HepG2 (cell line): Measurements from ENCODE around the gene DCLRE1B. TPM values are rescaled to one million over a fixed set of nuclear protein-coding genes. Genes with fewer than 3 reads are reported as not detected.

Experiments
- ARID2 ChIP-seq: sonication (generic); formaldehyde crosslinking; IDR thresholded peaks from 2 replicates; pipeline ENCODE4 v1.8.1; 2022; ENCODE audit warnings: mild to moderate bottlenecking, missing genetic modification reagents, borderline replicate concordance
- CAMTA2 ChIP-seq: sonication (generic); formaldehyde crosslinking; IDR thresholded peaks from 2 replicates; pipeline ENCODE4 v1.4.0; 2020; ENCODE audit warnings: mild to moderate bottlenecking, missing genetic modification reagents, borderline replicate concordance
- IKZF1 ChIP-seq: fragments of 450-650 bp; IDR thresholded peaks from 2 replicates; pipeline ENCODE4 v1.7.1; 2016
- MED13 ChIP-seq: sonication (generic); formaldehyde crosslinking; IDR thresholded peaks from 2 replicates; pipeline ENCODE4 v1.5.0; 2020; ENCODE audit warnings: missing genetic modification reagents
- PAF1 ChIP-seq: IDR thresholded peaks from 2 replicates; pipeline ENCODE4 v1.6.1; 2016; ENCODE audit warnings: missing genetic modification reagents, missing compliant biosample characterization
- SALL1 ChIP-seq: sonication (generic); formaldehyde crosslinking; IDR thresholded peaks from 2 replicates; pipeline ENCODE4 v1.8.0; 2022; ENCODE audit warnings: mild to moderate bottlenecking, missing genetic modification reagents
- SMAD9 ChIP-seq: sonication (generic); formaldehyde crosslinking; IDR thresholded peaks from 2 replicates; pipeline ENCODE4 v1.5.1; 2020; ENCODE audit warnings: mild to moderate bottlenecking, missing genetic modification reagents
- ZBTB38 ChIP-seq: sonication (generic); formaldehyde crosslinking; IDR thresholded peaks from 2 replicates; pipeline ENCODE4 v1.5.1; 2020; ENCODE audit warnings: mild to moderate bottlenecking, missing genetic modification reagents
- ZEB1 ChIP-seq: IDR thresholded peaks from 2 replicates; pipeline ENCODE4 v1.6.1; 2012; ENCODE audit warnings: mild to moderate bottlenecking, low read depth, inconsistent platforms; ENCODE audit not compliant: insufficient replicate concordance
- ZMYM3 ChIP-seq: sonication (generic); formaldehyde crosslinking; IDR thresholded peaks from 2 replicates; pipeline ENCODE4 v1.5.1; 2020; ENCODE audit warnings: mild to moderate bottlenecking, missing genetic modification reagents
- ZNF326 ChIP-seq: sonication (generic); formaldehyde crosslinking; IDR thresholded peaks from 2 replicates; pipeline ENCODE4 v1.4.0; 2020; ENCODE audit warnings: missing genetic modification reagents, borderline replicate concordance
- ZNF549 ChIP-seq: sonication (generic); formaldehyde crosslinking; IDR thresholded peaks from 2 replicates; pipeline ENCODE4 v1.5.0; 2020; ENCODE audit warnings: missing genetic modification reagents
- ZNF629 ChIP-seq: sonication (generic); formaldehyde crosslinking; conservative IDR thresholded peaks from 2 replicates; pipeline ENCODE4 v1.5.0; 2020; ENCODE audit warnings: missing genetic modification reagents
- ZNF672 ChIP-seq: sonication (generic); formaldehyde crosslinking; IDR thresholded peaks from 2 replicates; pipeline ENCODE4 v1.8.1; 2022; ENCODE audit warnings: missing genetic modification reagents
- ZNF766 ChIP-seq: sonication (generic); formaldehyde crosslinking; IDR thresholded peaks from 2 replicates; pipeline ENCODE4 v1.5.0; 2020; ENCODE audit warnings: missing genetic modification reagents, borderline replicate concordance
- ZNF780A ChIP-seq: sonication (generic); formaldehyde crosslinking; IDR thresholded peaks from 2 replicates; pipeline ENCODE4 v1.8.0; 2022; ENCODE audit warnings: mild to moderate bottlenecking, missing genetic modification reagents, moderate library complexity
- ZNF790 ChIP-seq: sonication (generic); formaldehyde crosslinking; IDR thresholded peaks from 2 replicates; pipeline ENCODE4 v1.8.0; 2022; ENCODE audit warnings: missing genetic modification reagents, mild to moderate bottlenecking, borderline replicate concordance
- polyA plus RNA-seq, 8 experiments: library from polyadenylated mRNA; depleted of rRNA in 3 of 8; stranded (reverse) in 7 of 8; unstranded in 1 of 8; fragments of >200 nt; fragmentation: Illumina TruSeq in 4 of 8; extraction: Trizol in 4 of 8; gene quantifications; 2 replicates each; pipeline versions ENCODE4 v1.2.1 to v1.2.3, GENCODE V29; 2011 to 2016; ENCODE audit warnings: low read depth in 4 of 8, missing spikeins in 1 of 8, mixed read lengths in 1 of 8; ENCODE audit not compliant: insufficient read depth in 1 of 8
- total RNA-seq, 5 experiments: library from RNA; depleted of rRNA; stranded (reverse); fragments of >200 nt; fragmentation: Illumina TruSeq; extraction: Trizol; gene quantifications; 2 replicates each; pipeline ENCODE4 v1.2.3, GENCODE V29; 2016; ENCODE audit warnings: low read depth in 1 of 5
- TF ChIP-seq, protein P1 (sequence below): sonication (generic); formaldehyde crosslinking; conservative IDR thresholded peaks from 2 replicates; pipeline ENCODE4 v1.4.0; 2020; ENCODE audit warnings: missing genetic modification reagents
- TF ChIP-seq, protein P2 (sequence below): sonication (generic); formaldehyde crosslinking; IDR thresholded peaks from 2 replicates; pipeline ENCODE4 v1.5.0; 2020; ENCODE audit warnings: missing genetic modification reagents
- TF ChIP-seq, protein P3 (sequence below): IDR thresholded peaks from 2 replicates; pipeline ENCODE4 v1.6.1; 2016; ENCODE audit warnings: low read depth, borderline replicate concordance
- TF ChIP-seq, protein P4 (sequence below): sonication (generic); formaldehyde crosslinking; IDR thresholded peaks from 2 replicates; pipeline ENCODE4 v1.4.0; 2020; ENCODE audit warnings: missing genetic modification reagents, mild to moderate bottlenecking, borderline replicate concordance
- TF ChIP-seq, protein P5 (sequence below): IDR thresholded peaks from 2 replicates; pipeline ENCODE4 v1.6.1; 2016
- TF ChIP-seq, protein P6 (sequence below): IDR thresholded peaks from 2 replicates; pipeline ENCODE4 v1.6.1; 2018; ENCODE audit warnings: missing genetic modification reagents, mild to moderate bottlenecking, missing compliant biosample characterization

DCLRE1B gene
- total and polyA plus RNA-seq, 2 of the 13 experiments (the other 11 are each of a cell fraction or from before 2014, with no cell fraction given), result 2.7 to 8.0 TPM

DNA sequence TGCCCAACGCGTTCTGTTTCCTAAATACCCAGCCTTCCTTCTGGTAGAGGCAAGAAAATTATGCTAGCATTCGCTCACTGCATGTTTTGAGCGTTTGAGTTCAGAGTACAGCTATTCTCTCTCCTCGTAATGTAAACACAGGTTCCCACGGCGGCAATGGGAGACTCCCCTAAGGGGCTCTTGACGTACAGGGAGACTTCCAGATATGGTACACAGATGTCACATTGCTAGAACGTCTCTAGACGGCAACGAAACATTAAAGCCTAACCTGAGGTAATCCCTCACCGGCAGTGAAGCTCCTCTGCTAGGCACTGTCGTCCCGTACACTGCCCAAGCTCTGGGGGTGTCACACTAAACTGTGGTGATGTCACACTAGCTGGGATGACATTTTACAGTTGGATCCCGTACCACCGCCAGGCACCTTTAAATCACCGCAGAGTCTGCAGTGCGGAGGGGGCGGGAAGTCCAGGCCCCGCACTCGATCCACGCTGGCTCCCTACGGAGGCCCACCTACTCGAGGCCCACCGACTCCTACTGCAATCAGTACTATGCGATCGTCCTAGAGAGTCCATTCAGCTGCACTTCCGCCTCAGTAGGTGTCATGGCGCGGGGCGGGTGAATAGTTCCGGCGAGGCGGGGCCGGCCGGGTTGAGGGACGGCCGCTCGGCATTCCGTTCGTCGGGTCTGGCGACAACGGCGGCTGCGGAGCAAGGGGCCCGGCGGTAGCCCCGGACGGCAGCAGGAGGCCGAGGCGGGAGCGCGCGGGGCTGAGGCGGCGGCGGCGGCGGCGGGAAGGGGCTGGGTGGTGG lies 24.0 kb downstream of the DCLRE1B start, which contains the start of gene HIPK1 (continued):
- TF ChIP-seq, protein P1, sequence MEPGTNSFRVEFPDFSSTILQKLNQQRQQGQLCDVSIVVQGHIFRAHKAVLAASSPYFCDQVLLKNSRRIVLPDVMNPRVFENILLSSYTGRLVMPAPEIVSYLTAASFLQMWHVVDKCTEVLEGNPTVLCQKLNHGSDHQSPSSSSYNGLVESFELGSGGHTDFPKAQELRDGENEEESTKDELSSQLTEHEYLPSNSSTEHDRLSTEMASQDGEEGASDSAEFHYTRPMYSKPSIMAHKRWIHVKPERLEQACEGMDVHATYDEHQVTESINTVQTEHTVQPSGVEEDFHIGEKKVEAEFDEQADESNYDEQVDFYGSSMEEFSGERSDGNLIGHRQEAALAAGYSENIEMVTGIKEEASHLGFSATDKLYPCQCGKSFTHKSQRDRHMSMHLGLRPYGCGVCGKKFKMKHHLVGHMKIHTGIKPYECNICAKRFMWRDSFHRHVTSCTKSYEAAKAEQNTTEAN (CRISPR knock-in tag), result peak; percentile 35; the same call in 1 of the 2 replicates
- TF ChIP-seq, protein P2, sequence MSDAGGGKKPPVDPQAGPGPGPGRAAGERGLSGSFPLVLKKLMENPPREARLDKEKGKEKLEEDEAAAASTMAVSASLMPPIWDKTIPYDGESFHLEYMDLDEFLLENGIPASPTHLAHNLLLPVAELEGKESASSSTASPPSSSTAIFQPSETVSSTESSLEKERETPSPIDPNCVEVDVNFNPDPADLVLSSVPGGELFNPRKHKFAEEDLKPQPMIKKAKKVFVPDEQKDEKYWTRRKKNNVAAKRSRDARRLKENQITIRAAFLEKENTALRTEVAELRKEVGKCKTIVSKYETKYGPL (CRISPR knock-in tag), result peak; percentile 61; the same call in 1 of the 2 replicates
- TF ChIP-seq, protein P3, sequence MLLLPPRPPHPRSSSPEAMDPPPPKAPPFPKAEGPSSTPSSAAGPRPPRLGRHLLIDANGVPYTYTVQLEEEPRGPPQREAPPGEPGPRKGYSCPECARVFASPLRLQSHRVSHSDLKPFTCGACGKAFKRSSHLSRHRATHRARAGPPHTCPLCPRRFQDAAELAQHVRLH (CRISPR knock-in tag), result peak; percentile 56; the same call in 1 of the 2 replicates
- no peak for TF ChIP-seq SMAD9 (CRISPR knock-in tag)
- no peak for TF ChIP-seq ZNF672 (CRISPR knock-in tag)
- TF ChIP-seq ARID2 (CRISPR knock-in tag), result no peak
- TF ChIP-seq PAF1 (CRISPR knock-in tag), result no peak
- TF ChIP-seq ZBTB38 (CRISPR knock-in tag), result peak; percentile 56
- TF ChIP-seq IKZF1, result no peak
- TF ChIP-seq ZEB1, result no peak
- peak; percentile 50; the same call in 1 of the 2 replicates for TF ChIP-seq ZMYM3 (CRISPR knock-in tag)
- peak; percentile 56; the same call in 1 of the 2 replicates for TF ChIP-seq MED13 (CRISPR knock-in tag)
- no peak for TF ChIP-seq ZNF549 (CRISPR knock-in tag)
- TF ChIP-seq SALL1 (CRISPR knock-in tag), result peak; percentile 89
- TF ChIP-seq, protein P4, sequence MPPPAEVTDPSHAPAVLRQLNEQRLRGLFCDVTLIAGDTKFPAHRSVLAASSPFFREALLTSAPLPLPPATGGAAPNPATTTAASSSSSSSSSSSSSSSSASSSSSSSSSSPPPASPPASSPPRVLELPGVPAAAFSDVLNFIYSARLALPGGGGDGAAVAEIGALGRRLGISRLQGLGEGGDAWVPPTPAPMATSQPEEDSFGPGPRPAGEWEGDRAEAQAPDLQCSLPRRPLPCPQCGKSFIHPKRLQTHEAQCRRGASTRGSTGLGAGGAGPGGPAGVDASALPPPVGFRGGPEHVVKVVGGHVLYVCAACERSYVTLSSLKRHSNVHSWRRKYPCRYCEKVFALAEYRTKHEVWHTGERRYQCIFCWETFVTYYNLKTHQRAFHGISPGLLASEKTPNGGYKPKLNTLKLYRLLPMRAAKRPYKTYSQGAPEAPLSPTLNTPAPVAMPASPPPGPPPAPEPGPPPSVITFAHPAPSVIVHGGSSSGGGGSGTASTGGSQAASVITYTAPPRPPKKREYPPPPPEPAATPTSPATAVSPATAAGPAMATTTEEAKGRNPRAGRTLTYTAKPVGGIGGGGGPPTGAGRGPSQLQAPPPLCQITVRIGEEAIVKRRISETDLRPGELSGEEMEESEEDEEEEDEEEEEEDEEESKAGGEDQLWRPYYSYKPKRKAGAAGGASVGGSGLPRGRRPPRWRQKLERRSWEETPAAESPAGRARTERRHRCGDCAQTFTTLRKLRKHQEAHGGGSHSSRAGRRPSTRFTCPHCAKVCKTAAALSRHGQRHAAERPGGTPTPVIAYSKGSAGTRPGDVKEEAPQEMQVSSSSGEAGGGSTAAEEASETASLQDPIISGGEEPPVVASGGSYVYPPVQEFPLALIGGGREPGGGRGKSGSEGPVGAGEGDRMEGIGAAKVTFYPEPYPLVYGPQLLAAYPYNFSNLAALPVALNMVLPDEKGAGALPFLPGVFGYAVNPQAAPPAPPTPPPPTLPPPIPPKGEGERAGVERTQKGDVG (CRISPR knock-in tag), result no peak; the same call in 1 of the 2 replicates
- TF ChIP-seq, protein P5, sequence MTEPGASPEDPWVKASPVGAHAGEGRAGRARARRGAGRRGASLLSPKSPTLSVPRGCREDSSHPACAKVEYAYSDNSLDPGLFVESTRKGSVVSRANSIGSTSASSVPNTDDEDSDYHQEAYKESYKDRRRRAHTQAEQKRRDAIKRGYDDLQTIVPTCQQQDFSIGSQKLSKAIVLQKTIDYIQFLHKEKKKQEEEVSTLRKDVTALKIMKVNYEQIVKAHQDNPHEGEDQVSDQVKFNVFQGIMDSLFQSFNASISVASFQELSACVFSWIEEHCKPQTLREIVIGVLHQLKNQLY (CRISPR knock-in tag), result peak; percentile 94
- TF ChIP-seq ZNF326, result no peak
- no peak for TF ChIP-seq ZNF790 (CRISPR knock-in tag)
- TF ChIP-seq, protein P6, sequence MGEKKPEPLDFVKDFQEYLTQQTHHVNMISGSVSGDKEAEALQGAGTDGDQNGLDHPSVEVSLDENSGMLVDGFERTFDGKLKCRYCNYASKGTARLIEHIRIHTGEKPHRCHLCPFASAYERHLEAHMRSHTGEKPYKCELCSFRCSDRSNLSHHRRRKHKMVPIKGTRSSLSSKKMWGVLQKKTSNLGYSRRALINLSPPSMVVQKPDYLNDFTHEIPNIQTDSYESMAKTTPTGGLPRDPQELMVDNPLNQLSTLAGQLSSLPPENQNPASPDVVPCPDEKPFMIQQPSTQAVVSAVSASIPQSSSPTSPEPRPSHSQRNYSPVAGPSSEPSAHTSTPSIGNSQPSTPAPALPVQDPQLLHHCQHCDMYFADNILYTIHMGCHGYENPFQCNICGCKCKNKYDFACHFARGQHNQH, result peak; percentile 98
- no peak for TF ChIP-seq CAMTA2 (CRISPR knock-in tag)
- TF ChIP-seq ZNF629 (CRISPR knock-in tag), result 0 out of 2 replicates have a peak, but pooled peaks have one; percentile 37
- no peak for TF ChIP-seq ZNF780A (CRISPR knock-in tag)
- no peak for TF ChIP-seq ZNF766
